Measurements from ENCODE around the gene PLET1.
A peak's percentile ranks its signal among the peaks of the same experiment; 100 is the strongest.

PLET1 gene

GRCh38 chr11:112226062-112226830 lies 34.4 kb downstream of the PLET1 start, which contains the start of gene PTS:
PTS (plus strand) TSS chr11:112226428; CDS start chr11:112226444, 16 bp downstream.
- H3K27me3 ChIP-seq = no peaks in the 10 kb centered on the region
- H3K4me3 ChIP-seq (ENCODE audit: low read depth in 1 of 2, low read length in 1 of 2) = peak within 1 kb of the TSS; percentile 81 to 97
- peak within 1 kb of the TSS; percentile 89 for H3K27ac ChIP-seq
- TF ChIP-seq CTCF (IDR thresholded peaks at IDR 0.05) = no peak
- peaks cover 26% of the 10 kb centered on the region for H3K36me3 ChIP-seq
- peaks cover 15 to 16% of the 10 kb centered on the region in 2 experiments for H3K4me1 ChIP-seq (ENCODE audit: control insufficient read depth in 1 of 2, insufficient read depth in 1 of 2, low read depth in 1 of 2, low read length in 1 of 2)
- no peaks in the 10 kb centered on the region for H3K9me3 ChIP-seq

GRCh38 chr11:112225753-112226061 lies 35.0 kb downstream of the PLET1 start:
- Histone ChIP-seq H3K4me1 (ENCODE audit: control insufficient read depth in 1 of 2, insufficient read depth in 1 of 2, low read depth in 1 of 2, low read length in 1 of 2) (peaks cover 15 to 16% of the 10 kb centered on the region in 2 experiments), H3K27me3 (no peaks in the 10 kb centered on the region), H3K4me3 (ENCODE audit: low read depth in 1 of 2, low read length in 1 of 2) (peak overlapping the region; percentile 81 to 97), H3K36me3 (peaks cover 22% of the 10 kb centered on the region), H3K27ac (peak overlapping the region; percentile 89), H3K9me3 (no peaks in the 10 kb centered on the region)
- TF ChIP-seq CTCF (IDR thresholded peaks at IDR 0.05) = no peak

GRCh38 chr11:112223754-112224532 lies 36.7 kb downstream of the PLET1 start:
- no peak for TF ChIP-seq CTCF (IDR thresholded peaks at IDR 0.05)
- H3K27ac ChIP-seq = no peak overlapping the region
- no peaks in the 10 kb centered on the region for H3K27me3 ChIP-seq
- H3K4me3 ChIP-seq (ENCODE audit: low read depth in 1 of 2, low read length in 1 of 2) = no peak overlapping the region
- no peaks in the 10 kb centered on the region for H3K9me3 ChIP-seq
- H3K4me1 ChIP-seq (ENCODE audit: control insufficient read depth in 1 of 2, insufficient read depth in 1 of 2, low read depth in 1 of 2, low read length in 1 of 2) = peaks cover 15 to 16% of the 10 kb centered on the region in 2 experiments
- peaks cover 4% of the 10 kb centered on the region for H3K36me3 ChIP-seq

- Histone ChIP-seq H3K4me1 (ENCODE audit: control insufficient read depth in 1 of 2, insufficient read depth in 1 of 2, low read depth in 1 of 2, low read length in 1 of 2) (peaks cover 15 to 16% of the 10 kb centered on the region in 2 experiments), H3K27ac (no peak overlapping the region), H3K27me3 (no peaks in the 10 kb centered on the region), H3K9me3 (no peaks in the 10 kb centered on the region), H3K36me3 (no peaks in the 10 kb centered on the region), H3K4me3 (ENCODE audit: low read depth in 1 of 2, low read length in 1 of 2) (no peak overlapping the region)
- no peak for TF ChIP-seq CTCF (IDR thresholded peaks at IDR 0.05)
Measured at GRCh38 chr11:112223121-112223520, 37.5 kb downstream of the PLET1 start.

GRCh38 chr11:112222303-112222702 lies 38.4 kb downstream of the PLET1 start:
- H3K27ac ChIP-seq = no peak overlapping the region
- no peaks in the 10 kb centered on the region for H3K27me3 ChIP-seq
- H3K4me1 ChIP-seq (ENCODE audit: control insufficient read depth in 1 of 2, insufficient read depth in 1 of 2, low read depth in 1 of 2, low read length in 1 of 2) = peaks cover 11% of the 10 kb centered on the region in 2 experiments
- no peaks in the 10 kb centered on the region for H3K36me3 ChIP-seq
- TF ChIP-seq CTCF (IDR thresholded peaks at IDR 0.05) = no peak
- H3K4me3 ChIP-seq (ENCODE audit: low read depth in 1 of 2, low read length in 1 of 2) = no peak overlapping the region
- no peaks in the 10 kb centered on the region for H3K9me3 ChIP-seq
